ENCODE measurements around the gene MAG. TPM values are rescaled to one million over a fixed set of nuclear protein-coding genes. Genes with fewer than 3 reads are reported as not detected.

The MAG gene
- total and polyA plus RNA-seq, 2 of the 13 experiments (the other 11 are each of a cell fraction or from before 2014, with no cell fraction given): 0.20 to 1.3 TPM

GRCh38 chr19:35248310-35249145 lies 43.4 kb upstream of the MAG start, which contains the start of gene LSR (continued):
- peak; percentile 97 for TF ChIP-seq ZEB1 (IDR thresholded peaks at IDR 0.05; ENCODE audit: insufficient replicate concordance, low read depth)
- TF ChIP-seq RFXANK (CRISPR knock-in tag; IDR thresholded peaks at IDR 0.05): 0 out of 2 replicates have a peak, but pooled peaks have one; percentile 32
- TF ChIP-seq NR2F2 (IDR thresholded peaks at IDR 0.05; ENCODE audit: borderline replicate concordance, low read depth): peak; percentile 29; the same call in 1 of the 2 replicates
- TF ChIP-seq MXD3 (CRISPR knock-in tag; IDR thresholded peaks at IDR 0.05): peak; percentile 68
- peak; percentile 83; the same call in 1 of the 2 replicates for TF ChIP-seq ZBTB7A (CRISPR knock-in tag; IDR thresholded peaks at IDR 0.05)
- TF ChIP-seq SIN3B (IDR thresholded peaks at IDR 0.05; ENCODE audit: low read length): no peak
- TF ChIP-seq MIXL1 (CRISPR knock-in tag; IDR thresholded peaks at IDR 0.05): no peak
- TF ChIP-seq, protein P1, sequence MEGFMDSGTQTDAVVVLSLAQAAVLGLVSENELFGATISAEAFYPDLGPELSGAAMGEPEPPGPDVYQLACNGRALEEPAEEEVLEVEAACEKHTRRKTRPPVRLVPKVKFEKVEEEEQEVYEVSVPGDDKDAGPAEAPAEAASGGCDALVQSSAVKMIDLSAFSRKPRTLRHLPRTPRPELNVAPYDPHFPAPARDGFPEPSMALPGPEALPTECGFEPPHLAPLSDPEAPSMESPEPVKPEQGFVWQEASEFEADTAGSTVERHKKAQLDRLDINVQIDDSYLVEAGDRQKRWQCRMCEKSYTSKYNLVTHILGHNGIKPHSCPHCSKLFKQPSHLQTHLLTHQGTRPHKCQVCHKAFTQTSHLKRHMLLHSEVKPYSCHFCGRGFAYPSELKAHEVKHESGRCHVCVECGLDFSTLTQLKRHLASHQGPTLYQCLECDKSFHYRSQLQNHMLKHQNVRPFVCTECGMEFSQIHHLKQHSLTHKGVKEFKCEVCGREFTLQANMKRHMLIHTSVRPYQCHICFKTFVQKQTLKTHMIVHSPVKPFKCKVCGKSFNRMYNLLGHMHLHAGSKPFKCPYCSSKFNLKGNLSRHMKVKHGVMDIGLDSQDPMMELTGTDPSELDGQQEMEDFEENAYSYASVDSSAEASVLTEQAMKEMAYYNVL (CRISPR knock-in tag; IDR thresholded peaks at IDR 0.05; ENCODE audit: borderline replicate concordance): peak; percentile 91
- TF ChIP-seq PHF20 (CRISPR knock-in tag; IDR thresholded peaks at IDR 0.05): peak; percentile 45; the same call in 1 of the 2 replicates
- TF ChIP-seq THAP11 (CRISPR knock-in tag; IDR thresholded peaks at IDR 0.05): peak; percentile 80
- TF ChIP-seq CCDC6 (CRISPR knock-in tag; IDR thresholded peaks at IDR 0.05): peak; percentile 77; the same call in 1 of the 2 replicates
- TF ChIP-seq, protein P2, sequence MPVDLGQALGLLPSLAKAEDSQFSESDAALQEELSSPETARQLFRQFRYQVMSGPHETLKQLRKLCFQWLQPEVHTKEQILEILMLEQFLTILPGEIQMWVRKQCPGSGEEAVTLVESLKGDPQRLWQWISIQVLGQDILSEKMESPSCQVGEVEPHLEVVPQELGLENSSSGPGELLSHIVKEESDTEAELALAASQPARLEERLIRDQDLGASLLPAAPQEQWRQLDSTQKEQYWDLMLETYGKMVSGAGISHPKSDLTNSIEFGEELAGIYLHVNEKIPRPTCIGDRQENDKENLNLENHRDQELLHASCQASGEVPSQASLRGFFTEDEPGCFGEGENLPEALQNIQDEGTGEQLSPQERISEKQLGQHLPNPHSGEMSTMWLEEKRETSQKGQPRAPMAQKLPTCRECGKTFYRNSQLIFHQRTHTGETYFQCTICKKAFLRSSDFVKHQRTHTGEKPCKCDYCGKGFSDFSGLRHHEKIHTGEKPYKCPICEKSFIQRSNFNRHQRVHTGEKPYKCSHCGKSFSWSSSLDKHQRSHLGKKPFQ (CRISPR knock-in tag; IDR thresholded peaks at IDR 0.05; ENCODE audit: insufficient replicate concordance): peak; percentile 70
- TF ChIP-seq TMF1 (CRISPR knock-in tag; IDR thresholded peaks at IDR 0.05; ENCODE audit: low read depth): peak; percentile 93
- peak; percentile 71; the same call in 1 of the 2 replicates for TF ChIP-seq CBFB (CRISPR knock-in tag; IDR thresholded peaks at IDR 0.05)
- TF ChIP-seq ARHGAP35 (CRISPR knock-in tag; IDR thresholded peaks at IDR 0.05; ENCODE audit: borderline replicate concordance): no peak
- 0 out of 2 replicates have a peak, but pooled peaks have one; percentile 48 for TF ChIP-seq PLSCR1 (CRISPR knock-in tag; IDR thresholded peaks at IDR 0.05; ENCODE audit: borderline replicate concordance)
- peak; percentile 39; the same call in 1 of the 2 replicates for TF ChIP-seq ATF3 (CRISPR knock-in tag; IDR thresholded peaks at IDR 0.05)
- TF ChIP-seq ZNF616 (CRISPR knock-in tag; IDR thresholded peaks at IDR 0.05; ENCODE audit: low read depth): no peak
- TF ChIP-seq FOXC1 (CRISPR knock-in tag; IDR thresholded peaks at IDR 0.05; ENCODE audit: borderline replicate concordance): peak; percentile 82
- peak; percentile 71; the same call in 1 of the 2 replicates for TF ChIP-seq ZFP82 (CRISPR knock-in tag; IDR thresholded peaks at IDR 0.05; ENCODE audit: borderline replicate concordance)
- TF ChIP-seq ZSCAN9 (CRISPR knock-in tag; IDR thresholded peaks at IDR 0.05; ENCODE audit: borderline replicate concordance): peak; percentile 84
- TF ChIP-seq EP300 (IDR thresholded peaks at IDR 0.05; ENCODE audit: low read depth in 2 of 2, low read length in 2 of 2): no peak
- TF ChIP-seq EP300 (CRISPR knock-in tag; IDR thresholded peaks at IDR 0.05; ENCODE audit: borderline replicate concordance): 0 out of 2 replicates have a peak, but pooled peaks have one; percentile 35
- peak; percentile 95 for TF ChIP-seq POLR2AphosphoS5 (IDR thresholded peaks at IDR 0.05; ENCODE audit: low read depth, low read length)
- 0 out of 2 replicates have a peak, but pooled peaks have one; percentile 31 for TF ChIP-seq RBAK (CRISPR knock-in tag; IDR thresholded peaks at IDR 0.05)
- peak; percentile 96 for TF ChIP-seq TARDBP (CRISPR knock-in tag; IDR thresholded peaks at IDR 0.05)
